Measurements from ENCODE around the gene PDZD4. TPM values are rescaled to one million over a fixed set of nuclear protein-coding genes. Genes with fewer than 3 reads are reported as not detected.

Gene PDZD4
- total RNA-seq, 1 donor from 2014 or later, result 8.3 TPM

DNA sequence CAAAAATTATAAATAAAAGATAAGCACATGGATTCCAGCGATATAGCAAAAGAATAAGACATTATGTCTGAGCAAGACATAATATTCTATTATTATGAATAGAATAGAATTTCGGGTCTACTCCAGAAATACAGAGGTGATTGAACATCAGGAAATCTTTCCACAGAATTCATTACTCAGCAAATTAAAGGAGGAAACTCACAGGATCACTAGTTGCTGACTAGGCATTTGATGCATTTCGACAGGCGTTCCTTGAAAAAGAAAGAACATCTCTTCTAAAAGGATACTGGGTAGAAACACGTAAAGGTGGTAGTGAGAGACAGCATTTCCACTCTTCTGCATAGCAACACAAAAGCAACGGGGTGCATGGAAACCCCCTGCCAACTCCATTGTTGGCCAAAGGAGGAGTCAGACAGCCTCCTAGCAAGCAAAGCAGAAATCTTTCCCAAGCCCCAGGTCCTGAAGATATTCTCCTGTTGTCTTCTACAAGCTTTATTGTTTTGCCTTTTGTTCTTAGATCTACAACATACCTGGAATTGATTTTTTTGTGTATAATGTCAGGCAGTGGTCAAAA lies 14.3 kb upstream of the PDZD4 start:
- Histone ChIP-seq H3K4me1 (no peaks in the 10 kb centered on the region), H3K27ac (no peak overlapping the region), H3K9me3 (no peaks in the 10 kb centered on the region), H3K36me3 (no peaks in the 10 kb centered on the region), H3K4me3 (no peak overlapping the region), H3K27me3 (no peaks in the 10 kb centered on the region)
- ATAC-seq, result no peak
- intact Hi-C loops (cut with DNase I), result no loop called here
- DNase-seq, result no peak
- TF ChIP-seq, protein P1, sequence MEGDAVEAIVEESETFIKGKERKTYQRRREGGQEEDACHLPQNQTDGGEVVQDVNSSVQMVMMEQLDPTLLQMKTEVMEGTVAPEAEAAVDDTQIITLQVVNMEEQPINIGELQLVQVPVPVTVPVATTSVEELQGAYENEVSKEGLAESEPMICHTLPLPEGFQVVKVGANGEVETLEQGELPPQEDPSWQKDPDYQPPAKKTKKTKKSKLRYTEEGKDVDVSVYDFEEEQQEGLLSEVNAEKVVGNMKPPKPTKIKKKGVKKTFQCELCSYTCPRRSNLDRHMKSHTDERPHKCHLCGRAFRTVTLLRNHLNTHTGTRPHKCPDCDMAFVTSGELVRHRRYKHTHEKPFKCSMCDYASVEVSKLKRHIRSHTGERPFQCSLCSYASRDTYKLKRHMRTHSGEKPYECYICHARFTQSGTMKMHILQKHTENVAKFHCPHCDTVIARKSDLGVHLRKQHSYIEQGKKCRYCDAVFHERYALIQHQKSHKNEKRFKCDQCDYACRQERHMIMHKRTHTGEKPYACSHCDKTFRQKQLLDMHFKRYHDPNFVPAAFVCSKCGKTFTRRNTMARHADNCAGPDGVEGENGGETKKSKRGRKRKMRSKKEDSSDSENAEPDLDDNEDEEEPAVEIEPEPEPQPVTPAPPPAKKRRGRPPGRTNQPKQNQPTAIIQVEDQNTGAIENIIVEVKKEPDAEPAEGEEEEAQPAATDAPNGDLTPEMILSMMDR (IDR thresholded peaks at IDR 0.05), result no peak

DNA sequence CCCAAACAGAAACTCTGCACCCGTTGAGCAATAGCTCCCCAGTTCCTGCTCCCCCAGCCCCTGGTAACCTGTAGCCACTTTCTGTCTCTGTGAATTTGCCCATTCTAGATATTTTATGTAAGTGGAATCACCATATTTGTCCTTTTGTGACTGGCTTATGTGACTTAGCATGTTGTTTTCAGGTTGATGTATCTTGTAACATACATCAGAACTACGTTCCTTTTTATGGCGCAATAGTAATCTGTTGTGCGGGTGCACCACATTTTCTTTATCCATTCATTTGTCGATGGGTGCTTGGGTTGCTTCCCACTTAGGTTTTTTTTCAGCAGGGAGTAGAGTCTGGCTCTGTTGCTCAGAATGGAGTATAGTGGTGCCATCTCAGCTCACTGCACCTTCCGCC lies 6.6 kb upstream of the PDZD4 start:
- ATAC-seq (no peak), DNase-seq (no peak)
- Histone ChIP-seq H3K4me1 (no peaks in the 10 kb centered on the region), H3K36me3 (no peaks in the 10 kb centered on the region), H3K9me3 (no peaks in the 10 kb centered on the region), H3K27me3 (no peaks in the 10 kb centered on the region), H3K4me3 (no peak overlapping the region), H3K27ac (no peak overlapping the region)
- TF ChIP-seq, protein P1 (IDR thresholded peaks at IDR 0.05), result no peak
- intact Hi-C loops (cut with DNase I), result no loop called here

DNA sequence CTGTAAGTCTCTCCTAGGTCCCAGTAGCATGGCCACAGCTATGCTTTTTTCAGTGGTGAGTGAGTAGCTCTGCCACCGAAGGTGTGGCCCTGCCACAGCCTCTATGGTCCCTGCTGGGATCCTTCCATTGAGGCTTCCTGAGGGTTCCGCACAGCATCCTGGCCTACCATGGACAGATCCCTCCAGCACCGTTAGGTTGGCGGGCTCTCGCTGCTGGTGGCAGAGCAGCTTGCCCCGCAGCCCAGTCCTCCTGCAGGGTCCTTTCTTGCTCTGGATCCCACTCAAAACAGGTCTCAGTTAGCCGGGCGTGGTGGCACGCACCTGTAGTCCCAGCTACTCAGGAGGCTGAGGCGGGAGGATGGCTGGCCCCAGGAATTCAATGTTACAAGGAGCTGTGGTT lies 2.4 kb upstream of the PDZD4 start:
- TF ChIP-seq, protein P1 (IDR thresholded peaks at IDR 0.05), result no peak
- intact Hi-C loops (cut with DNase I), result no loop called here
- Histone ChIP-seq H3K4me1 (no peaks in the 10 kb centered on the region), H3K27ac (no peak overlapping the region), H3K9me3 (no peaks in the 10 kb centered on the region), H3K36me3 (no peaks in the 10 kb centered on the region), H3K4me3 (no peak overlapping the region), H3K27me3 (no peaks in the 10 kb centered on the region)
- DNase-seq (no peak), ATAC-seq (no peak)

DNA sequence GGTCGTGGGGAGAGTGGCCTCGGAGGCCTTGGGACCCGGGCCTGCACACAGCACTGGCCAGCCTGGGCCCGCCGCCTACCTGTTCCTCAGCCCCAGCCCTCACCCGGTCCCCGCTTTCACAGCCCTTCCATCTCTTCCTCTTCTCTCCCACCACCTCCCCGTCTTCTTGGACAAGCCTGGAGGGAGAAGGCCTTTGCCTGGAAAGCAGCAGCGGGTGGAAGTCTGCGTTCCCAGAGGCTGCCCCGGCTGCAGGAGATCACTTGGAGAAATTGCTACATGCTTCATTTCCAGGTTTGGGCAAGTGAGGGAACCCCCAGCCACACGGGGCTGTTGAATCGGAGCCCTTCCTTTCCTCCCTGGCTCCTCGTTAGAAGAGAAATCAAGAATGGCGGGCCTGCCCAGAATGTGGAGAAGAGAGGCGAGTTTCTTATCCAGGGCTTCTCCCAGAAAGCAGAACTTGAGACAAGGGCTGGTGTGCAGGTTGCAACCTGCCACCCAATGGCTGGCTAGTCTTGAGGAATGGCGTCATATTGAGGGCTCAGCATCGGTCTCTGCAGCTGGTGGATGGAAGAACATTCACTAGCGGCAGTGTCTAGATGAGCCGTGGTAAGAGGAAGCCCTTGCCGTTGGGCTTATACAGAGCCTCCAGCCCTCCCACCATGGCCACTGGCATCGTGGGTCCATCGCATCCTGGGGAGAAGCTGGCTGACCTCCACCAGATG lies 1.2 kb upstream of the PDZD4 start:
- no peak for DNase-seq
- H3K27me3 ChIP-seq, result no peaks in the 10 kb centered on the region

DNA sequence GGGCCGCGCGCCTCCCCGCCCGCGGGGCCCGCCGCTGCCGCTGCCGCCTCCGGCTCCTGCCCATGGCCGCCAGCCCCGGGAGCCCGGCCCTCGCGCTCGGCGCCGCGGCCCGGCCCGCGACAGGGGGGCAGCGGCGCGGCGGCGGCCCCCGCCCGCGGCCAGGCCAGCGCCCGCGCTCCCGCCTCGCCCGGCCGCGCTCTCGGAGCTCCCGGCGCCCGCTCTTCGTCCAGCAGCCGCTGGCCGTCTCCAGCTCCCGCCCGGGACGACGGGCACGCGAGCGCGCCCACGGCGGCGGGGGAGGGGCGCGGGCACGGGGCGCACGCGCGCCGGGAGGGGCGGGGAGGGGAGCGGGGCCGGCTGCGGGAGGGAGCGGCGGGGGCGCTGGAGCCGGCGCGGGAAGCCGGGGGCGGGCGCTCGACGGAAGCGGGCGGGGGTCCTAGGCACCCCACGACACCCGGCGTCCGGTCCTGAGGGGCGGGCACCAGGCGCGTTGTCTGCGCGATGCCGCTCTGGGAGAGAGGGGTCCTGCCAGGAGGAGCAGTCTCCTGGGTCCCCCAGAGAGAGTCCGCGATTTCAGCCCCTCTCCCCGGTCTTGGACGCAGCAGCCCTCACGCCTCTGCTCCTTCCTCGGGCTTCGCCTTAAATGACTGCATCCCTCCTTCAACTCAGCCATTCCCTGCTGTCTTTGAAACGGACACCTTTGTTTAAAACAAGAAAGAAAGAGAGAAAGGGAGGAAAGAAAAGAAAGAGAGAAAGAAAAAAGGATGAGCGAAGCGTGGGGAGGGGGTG lies 490 bp upstream of the PDZD4 start:
- H3K27ac ChIP-seq, result no peak overlapping the region
- H3K4me1 ChIP-seq, result no peaks in the 10 kb centered on the region
- H3K4me3 ChIP-seq, result no peak overlapping the region
- H3K9me3 ChIP-seq, result no peaks in the 10 kb centered on the region
- no peak for DNase-seq
- H3K27me3 ChIP-seq, result no peaks in the 10 kb centered on the region
- intact Hi-C loops (cut with DNase I), result no loop called here
- no peak for ATAC-seq
- TF ChIP-seq, protein P1 (IDR thresholded peaks at IDR 0.05), result no peak
- no peaks in the 10 kb centered on the region for H3K36me3 ChIP-seq

More for the DNA sequence above, 1.2 kb upstream of the PDZD4 start:
- Histone ChIP-seq H3K4me3 (no peak overlapping the region), H3K4me1 (no peaks in the 10 kb centered on the region), H3K36me3 (no peaks in the 10 kb centered on the region), H3K27ac (no peak overlapping the region), H3K9me3 (no peaks in the 10 kb centered on the region)
- ATAC-seq, result no peak
- TF ChIP-seq, protein P1 (IDR thresholded peaks at IDR 0.05), result no peak
- intact Hi-C loops (cut with DNase I), result no loop called here
